ENCODE results near the gene CLCN3. TPM values are rescaled to one million over a fixed set of nuclear protein-coding genes. Genes with fewer than 3 reads are reported as not detected.
"Not testable (repeated sequence)": the region's sequence is repeated elsewhere in the genome, so short reads cannot be mapped to it uniquely, and the experiment has no call there.

The CLCN3 gene
- polyA plus RNA-seq (2012; ENCODE audit: insufficient read depth, insufficient read length, low read depth), result 28.5 TPM

DNA sequence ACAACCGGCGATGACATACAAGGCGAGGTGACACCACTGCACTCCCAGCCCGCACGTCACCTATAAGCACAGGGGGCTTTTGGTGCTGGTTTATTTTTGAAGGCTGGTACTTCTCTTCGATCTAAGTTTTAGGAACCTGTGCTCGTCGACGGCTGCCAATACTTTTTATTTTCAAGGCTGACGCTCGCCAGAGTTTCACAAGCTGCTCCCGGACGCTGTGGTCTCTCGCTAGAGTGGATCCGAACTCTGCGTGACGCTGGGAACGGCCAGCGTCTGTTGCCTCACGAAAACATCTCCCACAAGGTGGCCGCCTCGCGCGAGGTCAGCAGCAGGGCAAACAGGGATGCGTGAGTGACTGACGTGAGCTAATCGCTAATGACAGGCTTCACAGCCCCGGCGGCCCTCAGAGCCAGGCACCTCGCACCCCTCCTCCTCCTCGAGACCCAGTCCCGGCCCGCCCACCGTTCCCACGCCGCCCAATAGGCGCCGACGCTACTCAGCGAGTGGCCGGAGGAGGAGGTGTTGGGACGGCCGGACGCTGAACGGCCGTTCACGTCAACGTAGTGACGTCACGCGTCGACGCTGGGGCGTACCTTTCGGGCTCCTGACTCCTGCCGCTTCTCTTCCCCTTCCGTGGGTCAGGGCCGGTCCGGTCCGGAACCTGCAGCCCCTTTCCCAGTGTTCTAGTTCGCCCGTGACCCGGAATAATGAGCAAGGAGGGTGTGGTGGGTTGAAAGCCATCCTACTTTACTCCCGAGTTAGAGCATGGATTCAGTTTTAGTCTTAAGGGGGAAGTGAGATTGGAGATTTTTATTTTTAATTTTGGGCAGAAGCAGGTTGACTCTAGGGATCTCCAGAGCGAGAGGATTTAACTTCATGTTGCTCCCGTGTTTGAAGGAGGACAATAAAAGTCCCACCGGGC, at the start of gene CLCN3:
Gene CLCN3, plus strand, starts transcription at position 621 of the 922 bp plus-strand sequence. CDS start 15,351 bp downstream, outside the sequence.
- TF ChIP-seq, protein P1, sequence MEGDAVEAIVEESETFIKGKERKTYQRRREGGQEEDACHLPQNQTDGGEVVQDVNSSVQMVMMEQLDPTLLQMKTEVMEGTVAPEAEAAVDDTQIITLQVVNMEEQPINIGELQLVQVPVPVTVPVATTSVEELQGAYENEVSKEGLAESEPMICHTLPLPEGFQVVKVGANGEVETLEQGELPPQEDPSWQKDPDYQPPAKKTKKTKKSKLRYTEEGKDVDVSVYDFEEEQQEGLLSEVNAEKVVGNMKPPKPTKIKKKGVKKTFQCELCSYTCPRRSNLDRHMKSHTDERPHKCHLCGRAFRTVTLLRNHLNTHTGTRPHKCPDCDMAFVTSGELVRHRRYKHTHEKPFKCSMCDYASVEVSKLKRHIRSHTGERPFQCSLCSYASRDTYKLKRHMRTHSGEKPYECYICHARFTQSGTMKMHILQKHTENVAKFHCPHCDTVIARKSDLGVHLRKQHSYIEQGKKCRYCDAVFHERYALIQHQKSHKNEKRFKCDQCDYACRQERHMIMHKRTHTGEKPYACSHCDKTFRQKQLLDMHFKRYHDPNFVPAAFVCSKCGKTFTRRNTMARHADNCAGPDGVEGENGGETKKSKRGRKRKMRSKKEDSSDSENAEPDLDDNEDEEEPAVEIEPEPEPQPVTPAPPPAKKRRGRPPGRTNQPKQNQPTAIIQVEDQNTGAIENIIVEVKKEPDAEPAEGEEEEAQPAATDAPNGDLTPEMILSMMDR (IDR thresholded peaks at IDR 0.05; ENCODE audit: low read depth, low read length), result no peak
- no peaks in the 10 kb centered on the region for H3K9me3 ChIP-seq
- H3K36me3 ChIP-seq, result no peaks in the 10 kb centered on the region
- peak; percentile 98 for DNase-seq
- H3K4me1 ChIP-seq, result no peaks in the 10 kb centered on the region; the same call in 1 of the 2 replicates
- no peaks in the 10 kb centered on the region for H3K27me3 ChIP-seq
- peak within 1 kb of the TSS; percentile 88 for H3K4me3 ChIP-seq (ENCODE audit: low read depth, low read length)

DNA sequence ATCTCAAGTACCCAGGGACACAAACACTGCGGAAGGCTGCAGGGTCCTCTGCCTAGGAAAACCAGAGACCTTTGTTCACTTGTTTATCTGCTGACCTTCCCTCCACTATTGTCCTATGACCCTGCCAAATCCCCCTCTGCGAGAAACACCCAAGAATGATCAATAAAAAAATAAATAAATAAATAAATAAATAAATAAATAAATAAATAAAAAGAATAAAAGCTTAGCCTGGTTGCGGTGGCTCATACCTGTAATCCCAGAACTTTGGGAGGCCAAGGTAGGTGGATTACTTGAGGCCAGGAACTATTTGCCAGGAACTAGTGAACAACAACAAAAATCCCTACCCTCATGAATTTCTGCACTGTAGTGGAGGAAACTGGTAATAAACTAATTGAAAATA, 49.4 kb upstream of the CLCN3 start:
- H3K36me3 ChIP-seq, result peaks cover 20% of the 10 kb centered on the region

DNA sequence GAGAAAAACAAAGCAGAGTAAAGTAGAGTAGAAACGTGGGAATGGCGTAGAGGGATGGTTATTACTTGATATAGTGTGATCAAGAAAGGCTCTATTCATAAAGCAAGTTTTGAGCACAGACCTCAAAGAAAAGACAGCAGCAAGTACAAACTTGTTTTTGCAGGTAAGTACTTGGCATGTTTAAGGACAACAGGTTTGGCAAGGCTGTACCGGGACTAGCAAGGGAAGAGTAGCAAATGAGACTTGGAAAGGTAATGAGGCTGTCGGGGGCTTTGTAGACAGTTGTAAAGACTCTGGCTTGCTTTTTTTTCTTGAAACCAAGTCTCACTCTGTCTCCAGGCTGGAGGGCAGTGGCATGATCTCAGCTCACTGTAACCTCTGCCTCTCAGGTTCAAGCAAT, 48.9 kb upstream of the CLCN3 start:
- Histone ChIP-seq H3K27me3 (no peaks in the 10 kb centered on the region), H3K9me3 (no peaks in the 10 kb centered on the region), H3K36me3 (peaks cover 20% of the 10 kb centered on the region), H3K4me3 (ENCODE audit: low read depth, low read length) (no peak overlapping the region), H3K4me1 (peaks cover 8% of the 10 kb centered on the region)
- no peak for DNase-seq
- TF ChIP-seq, protein P1 (IDR thresholded peaks at IDR 0.05; ENCODE audit: low read depth, low read length), result no peak

More for the DNA sequence above, 49.4 kb upstream of the CLCN3 start:
- peaks cover 11% of the 10 kb centered on the region for H3K4me1 ChIP-seq
- not testable (repeated sequence) for H3K4me3 ChIP-seq (ENCODE audit: low read depth, low read length); H3K27me3 ChIP-seq; H3K9me3 ChIP-seq; DNase-seq

DNA sequence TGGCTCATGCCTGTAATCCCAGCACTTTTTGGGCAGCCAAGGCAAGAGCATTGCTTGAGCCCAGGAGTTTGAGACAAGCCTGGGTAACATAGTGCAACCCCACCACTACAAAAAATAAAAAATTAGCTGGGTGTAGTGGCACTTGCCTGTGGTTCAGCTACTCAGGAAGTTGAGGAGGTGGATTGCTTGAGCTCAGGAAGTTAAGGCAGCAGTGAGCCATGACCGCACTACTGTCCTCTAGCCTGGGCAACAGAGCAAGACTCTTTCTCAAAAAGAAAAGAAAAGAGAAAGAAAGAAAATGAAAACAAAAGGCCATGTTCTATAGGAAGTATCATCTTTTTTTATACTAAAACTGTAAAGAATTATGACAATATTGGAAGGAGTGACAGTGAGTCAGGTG, 46.5 kb upstream of the CLCN3 start:
- no peak overlapping the region for H3K4me3 ChIP-seq (ENCODE audit: low read depth, low read length)
- no peaks in the 10 kb centered on the region for H3K9me3 ChIP-seq
- peaks cover 27% of the 10 kb centered on the region for H3K36me3 ChIP-seq
- DNase-seq, result no peak
- TF ChIP-seq, protein P1 (IDR thresholded peaks at IDR 0.05; ENCODE audit: low read depth, low read length), result no peak
- H3K27me3 ChIP-seq, result no peaks in the 10 kb centered on the region
- no peaks in the 10 kb centered on the region for H3K4me1 ChIP-seq

DNA sequence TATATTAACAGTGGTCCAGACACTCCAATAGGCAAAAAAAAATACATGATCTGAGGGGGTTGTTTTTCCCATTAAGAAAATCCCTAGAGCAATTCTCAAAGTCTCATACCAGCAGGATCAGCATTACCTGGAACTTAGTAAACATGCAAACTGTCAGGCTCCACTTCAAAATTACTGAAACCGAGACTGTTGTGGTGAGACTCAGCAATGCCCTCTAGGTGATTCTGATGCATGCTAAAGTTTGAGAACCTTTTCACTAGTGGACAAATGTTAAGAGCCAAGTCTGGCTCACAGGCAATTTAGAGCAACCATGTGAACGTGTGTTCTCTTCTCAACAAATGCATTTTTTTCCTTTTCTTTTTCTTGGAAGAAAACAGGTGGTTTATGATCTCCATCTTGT, 38.2 kb upstream of the CLCN3 start:
- no peaks in the 10 kb centered on the region for H3K27me3 ChIP-seq
- DNase-seq, result no peak
- no peak overlapping the region for H3K4me3 ChIP-seq (ENCODE audit: low read depth, low read length)
- H3K36me3 ChIP-seq, result peaks cover 23% of the 10 kb centered on the region
- H3K9me3 ChIP-seq, result no peaks in the 10 kb centered on the region
- no peaks in the 10 kb centered on the region for H3K4me1 ChIP-seq
- TF ChIP-seq, protein P1 (IDR thresholded peaks at IDR 0.05; ENCODE audit: low read depth, low read length), result no peak

DNA sequence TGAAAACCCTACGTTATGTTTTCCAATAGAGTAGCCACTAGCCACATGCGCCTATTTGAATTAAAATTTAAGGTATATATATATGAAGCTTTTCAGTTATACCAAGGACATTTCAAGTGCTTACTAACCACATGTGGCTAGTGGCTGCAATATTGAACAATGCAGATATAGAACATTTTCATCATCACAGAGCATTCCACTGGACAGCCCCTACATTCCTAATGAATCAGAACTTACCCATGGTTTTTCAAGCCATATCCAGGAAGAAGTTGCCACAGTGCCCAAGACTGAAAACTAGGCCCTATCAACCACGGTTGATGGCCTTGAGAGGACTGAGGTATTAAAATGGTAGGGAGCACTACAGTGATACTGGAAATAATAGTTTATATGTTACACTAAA, 37.7 kb upstream of the CLCN3 start:
- H3K4me3 ChIP-seq (ENCODE audit: low read depth, low read length), result no peak overlapping the region
- TF ChIP-seq, protein P1 (IDR thresholded peaks at IDR 0.05; ENCODE audit: low read depth, low read length), result no peak
- no peaks in the 10 kb centered on the region for H3K27me3 ChIP-seq
- no peak for DNase-seq
- H3K9me3 ChIP-seq, result no peaks in the 10 kb centered on the region
- peaks cover 23% of the 10 kb centered on the region for H3K36me3 ChIP-seq
- H3K4me1 ChIP-seq, result no peaks in the 10 kb centered on the region

All from BE2C (cell line).